IMR-90 (cell line): ENCODE measurements around the gene XIRP1. TPM values are rescaled to one million over a fixed set of nuclear protein-coding genes. Genes with fewer than 3 reads are reported as not detected.
A peak's percentile ranks its signal among the peaks of the same experiment; 100 is the strongest.

Experiments
- ATAC-seq: fragments of 200-7000 bp; cut with Tn5 transposase; 2 replicates; pipeline ENCODE4 v1.9.1; 2020; ENCODE audit warnings: low read depth, mild to moderate bottlenecking, moderate library complexity
- BruUV-seq: library from RNA; stranded (reverse); fragments of 400-500 nt; replicated peaks from 2 replicates; lab custom pipeline; 2021; lab: Mats Ljungman, UMichigan
- CTCF ChIA-PET: fragments of 300-600 bp; formaldehyde crosslinking; extraction: SDS; loops from one replicate; lab custom pipeline; 2021; ENCODE audit warnings: antibody characterized with exemption; lab: Yijun Ruan, JAX
- POLR2A ChIA-PET: fragments of 300-600 bp; sonication (Branson Sonifier 250); formaldehyde crosslinking; loops from one replicate; lab custom pipeline; 2022; ENCODE audit warnings: antibody characterized with exemption; ENCODE audit not compliant: unreplicated experiment; lab: Charles Lee
- DNase-seq: peaks from one replicate; pipeline ENCODE4 v3.0.0; 2013
- H2AFZ ChIP-seq: replicated peaks from 2 replicates; pipeline ENCODE3; 2013; ENCODE audit warnings: low read length, mild to moderate bottlenecking; ENCODE audit not compliant: poor library complexity
- H2AK5ac ChIP-seq: 2 replicates; pipeline ENCODE4 v1.6.1; 2013; ENCODE audit warnings: low read depth, low read length, inconsistent platforms
- H2AK9ac ChIP-seq: replicated peaks from 2 replicates; pipeline ENCODE3; 2013; ENCODE audit warnings: mild to moderate bottlenecking, low read depth, low read length, moderate library complexity; ENCODE audit not compliant: poor library complexity
- H2BK120ac ChIP-seq: 2 replicates; pipeline ENCODE4 v1.6.1; 2013; ENCODE audit warnings: low read depth, low read length, inconsistent platforms
- H2BK15ac ChIP-seq: 3 replicates; pipeline ENCODE4 v1.6.1; 2013; ENCODE audit warnings: low read depth, low read length, inconsistent platforms
- H2BK20ac ChIP-seq: 2 replicates; pipeline ENCODE4 v1.6.1; 2013; ENCODE audit warnings: low read depth, mild to moderate bottlenecking, inconsistent platforms, low read length, moderate library complexity
- H2BK5ac ChIP-seq: 2 replicates; pipeline ENCODE4 v1.6.1; 2013; ENCODE audit warnings: mild to moderate bottlenecking, low read depth, low read length, inconsistent platforms; ENCODE audit not compliant: poor library complexity, severe bottlenecking
- H3K14ac ChIP-seq: replicated peaks from 2 replicates; pipeline ENCODE4 v1.6.1; 2013; ENCODE audit warnings: low read depth, low read length, inconsistent platforms
- H3K18ac ChIP-seq: 2 replicates; pipeline ENCODE4 v1.6.1; 2013; ENCODE audit warnings: low read depth, low read length, control low read depth
- H3K23ac ChIP-seq: 2 replicates; pipeline ENCODE4 v1.6.1; 2013; ENCODE audit warnings: low read depth, low read length, inconsistent platforms
- H3K27ac ChIP-seq: 2 replicates; pipeline ENCODE4 v1.5.1; 2013; ENCODE audit warnings: mild to moderate bottlenecking, control low read depth, low read length; ENCODE audit not compliant: insufficient read depth
- H3K27me3 ChIP-seq: 2 replicates; pipeline ENCODE4 v1.6.1; 2013; ENCODE audit warnings: low read length; ENCODE audit not compliant: control insufficient read depth, insufficient read depth
- H3K36me3 ChIP-seq: 2 replicates; pipeline ENCODE4 v1.6.1; 2013; ENCODE audit warnings: low read length, mixed read lengths; ENCODE audit not compliant: control insufficient read depth, insufficient read depth
- H3K4ac ChIP-seq: 2 replicates; pipeline ENCODE4 v1.6.1; 2013; ENCODE audit warnings: low read depth, low read length, inconsistent platforms
- H3K4me1 ChIP-seq: 2 replicates; pipeline ENCODE4 v1.6.1; 2013; ENCODE audit warnings: low read length, mixed read lengths; ENCODE audit not compliant: control insufficient read depth, insufficient read depth
- H3K4me2 ChIP-seq: 2 replicates; pipeline ENCODE4 v1.6.1; 2013; ENCODE audit warnings: low read depth, mild to moderate bottlenecking, control low read depth, low read length, moderate library complexity
- H3K4me3 ChIP-seq: 2 replicates; pipeline ENCODE4 v1.5.1; 2013; ENCODE audit warnings: low read depth, mild to moderate bottlenecking, control low read depth, low read length, moderate library complexity; ENCODE audit not compliant: insufficient read depth
- H3K56ac ChIP-seq: 2 replicates; pipeline ENCODE4 v1.6.1; 2013; ENCODE audit warnings: low read length, inconsistent platforms; ENCODE audit not compliant: insufficient read depth; ENCODE audit errors: extremely low read depth
- H3K79me1 ChIP-seq, 2 experiments: 2 replicates each; pipeline ENCODE4 v1.6.1; 2013; ENCODE audit warnings: low read length in 2 of 2, inconsistent platforms in 1 of 2, low read depth in 1 of 2
- H3K9ac ChIP-seq: 2 replicates; pipeline ENCODE4 v1.6.1; 2013; ENCODE audit warnings: low read depth, low read length, control low read depth
- H3K9me1 ChIP-seq: 2 replicates; pipeline ENCODE4 v1.6.1; 2013; ENCODE audit warnings: low read length, inconsistent platforms; ENCODE audit not compliant: insufficient read depth
- H3K9me3 ChIP-seq: 2 replicates; pipeline ENCODE4 v1.6.1; 2013; ENCODE audit warnings: low read length; ENCODE audit not compliant: control insufficient read depth, insufficient read depth
- H4K20me1 ChIP-seq: 2 replicates; pipeline ENCODE4 v1.6.1; 2013; ENCODE audit warnings: low read length, inconsistent platforms; ENCODE audit not compliant: insufficient read depth
- H4K5ac ChIP-seq: 2 replicates; pipeline ENCODE4 v1.6.1; 2013; ENCODE audit warnings: mild to moderate bottlenecking, low read depth, low read length, control low read depth
- H4K8ac ChIP-seq, 2 experiments: 2 replicates each; pipeline ENCODE4 v1.6.1; 2013; ENCODE audit warnings: low read depth in 2 of 2, low read length in 2 of 2, control low read depth in 1 of 2, inconsistent platforms in 1 of 2
- H4K91ac ChIP-seq: 2 replicates; pipeline ENCODE4 v1.6.1; 2013; ENCODE audit warnings: low read depth, low read length, inconsistent platforms; ENCODE audit not compliant: insufficient read depth
- BHLHE40 ChIP-seq: fragments of 150-350 bp; IDR thresholded peaks from 2 replicates; pipeline ENCODE4 v1.6.1; 2016; ENCODE audit warnings: mild to moderate bottlenecking, low read depth, low read length
- CEBPB ChIP-seq: IDR thresholded peaks from 2 replicates; pipeline ENCODE4 v1.6.1; 2012; ENCODE audit warnings: low read depth, low read length, improper control_type of control experiment
- CHD1 ChIP-seq: IDR thresholded peaks from 2 replicates; pipeline ENCODE4 v1.6.1; 2012; ENCODE audit warnings: low read depth, low read length, improper control_type of control experiment
- CTCF ChIP-seq: conservative IDR thresholded peaks from 2 replicates; pipeline ENCODE4 v1.5.1; 2012; ENCODE audit warnings: mild to moderate bottlenecking, low read depth, low read length, improper control_type of control experiment
- ELK1 ChIP-seq: fragments of 150-350 bp; IDR thresholded peaks from 2 replicates; pipeline ENCODE4 v1.6.1; 2016; ENCODE audit warnings: low read depth, mild to moderate bottlenecking, low read length, moderate library complexity, borderline replicate concordance
- FOS ChIP-seq: fragments of 150-350 bp; IDR thresholded peaks from 2 replicates; pipeline ENCODE4 v1.6.1; 2016; ENCODE audit warnings: low read depth, low read length
- MAFK ChIP-seq: IDR thresholded peaks from 2 replicates; pipeline ENCODE4 v1.6.1; 2012; ENCODE audit warnings: low read depth, low read length, improper control_type of control experiment
- MAZ ChIP-seq: IDR thresholded peaks from 2 replicates; pipeline ENCODE4 v1.6.1; 2012; ENCODE audit warnings: low read depth, mild to moderate bottlenecking, low read length, improper control_type of control experiment, moderate library complexity, borderline replicate concordance
- NFE2L2 ChIP-seq: fragments of 150-350 bp; IDR thresholded peaks from 2 replicates; pipeline ENCODE4 v1.6.1; 2016; ENCODE audit warnings: low read depth, mild to moderate bottlenecking, low read length
- POLR2A ChIP-seq: IDR thresholded peaks from 2 replicates; pipeline ENCODE4 v1.6.1; 2012; ENCODE audit warnings: mild to moderate bottlenecking, low read depth, low read length
- RCOR1 ChIP-seq: IDR thresholded peaks from 2 replicates; pipeline ENCODE4 v1.6.1; 2012; ENCODE audit warnings: mild to moderate bottlenecking, low read length, improper control_type of control experiment; ENCODE audit not compliant: insufficient replicate concordance
- RFX5 ChIP-seq: IDR thresholded peaks from 2 replicates; pipeline ENCODE4 v1.8.0; 2012; ENCODE audit warnings: low read depth, mild to moderate bottlenecking, low read length, moderate library complexity
- SMC3 ChIP-seq: fragments of 150-350 bp; IDR thresholded peaks from 2 replicates; pipeline ENCODE4 v1.6.1; 2016; ENCODE audit warnings: low read depth, mild to moderate bottlenecking, antibody characterized with exemption, low read length, moderate library complexity
- WGBS, 2 experiments: methylation state at CpG; one replicate each; pipeline versions ENCODE4 v1.1.5 to v1.1.7; 2013; ENCODE audit warnings: missing lambda C conversion rate in 2 of 2; ENCODE audit not compliant: insufficient read length in 1 of 2; ENCODE audit errors: extremely low coverage in 2 of 2; 5-methylcytosine and 5-hydroxymethylcytosine counted together
- dilution Hi-C: fragments of 300-500 bp; cut with HindIII; formaldehyde crosslinking; loops from one replicate; pipeline ENCODE4 v1.14.3; 2018; ENCODE audit warnings: low sequenced_read_pairs; ENCODE audit not compliant: unreplicated experiment
- in situ Hi-C: fragments of 300-500 bp; cut with MboI; formaldehyde crosslinking; loops from 3 replicates; pipeline ENCODE4 v1.14.3; 2019; ENCODE audit warnings: low sequenced_read_pairs, inconsistent platforms, mixed read lengths
- intact Hi-C: fragments of 100-400 bp; cut with micrococcal nuclease; formaldehyde crosslinking; loops from 2 replicates; pipeline ENCODE4 v1.10.0; 2022
- polyA plus RNA-seq, 3 experiments: library from polyadenylated mRNA; depleted of rRNA; stranded (reverse); fragments of >200 nt; gene quantifications; 2 replicates each; pipeline ENCODE4 v1.2.3, GENCODE V29; 2012; ENCODE audit warnings: low replicate concordance in 1 of 3
- total RNA-seq: library from RNA; depleted of rRNA; stranded (reverse); fragments of >200 nt; gene quantifications from 2 replicates; pipeline ENCODE4 v1.2.3, GENCODE V29; 2012
- TF ChIP-seq, protein P1 (sequence below): fragments of 150-350 bp; IDR thresholded peaks from 2 replicates; pipeline ENCODE4 v1.6.1; 2017; ENCODE audit warnings: mild to moderate bottlenecking, antibody characterized with exemption, low read length, low read depth

The XIRP1 gene
- total and polyA plus RNA-seq, 2 of the 4 experiments (the other 2 are of a cell fraction) = under 0.01 to 0.07 TPM

GRCh38 chr3:39187372-39188155, 4.8 kb downstream of the XIRP1 start:
- Histone ChIP-seq H3K4me2 (no peak overlapping the region), H2BK15ac (no peak overlapping the region), H4K91ac (no peak overlapping the region), H3K79me1 (no peaks in the 10 kb centered on the region), H3K4me1 (peaks cover 4% of the 10 kb centered on the region), H4K8ac (no peak overlapping the region), H3K27ac (no peak overlapping the region), H3K4ac (no peak overlapping the region), H3K9ac (no peak overlapping the region), H4K5ac (no peak overlapping the region), H4K20me1 (no peaks in the 10 kb centered on the region; the same call in 1 of the 2 replicates), H3K36me3 (no peaks in the 10 kb centered on the region), H2AK9ac (no peak overlapping the region), H2AK5ac (no peak overlapping the region), H3K18ac (no peak overlapping the region), H2AFZ (peak overlapping the region; percentile 23), H2BK120ac (no peak overlapping the region), H3K9me3 (no peaks in the 10 kb centered on the region), H3K14ac (no peak overlapping the region), H3K9me1 (peaks cover 12% of the 10 kb centered on the region), H3K27me3 (no peaks in the 10 kb centered on the region), H3K4me3 (no peak overlapping the region), H3K23ac (no peak overlapping the region), H2BK20ac (no peak overlapping the region), H2BK5ac (no peak overlapping the region), H3K56ac (no peak overlapping the region)
- DNase-seq = no peak
- TF ChIP-seq BHLHE40 = no peak
- no peak for TF ChIP-seq FOS
- no peak for TF ChIP-seq CEBPB
- no peak for TF ChIP-seq POLR2A
- TF ChIP-seq, protein P1, sequence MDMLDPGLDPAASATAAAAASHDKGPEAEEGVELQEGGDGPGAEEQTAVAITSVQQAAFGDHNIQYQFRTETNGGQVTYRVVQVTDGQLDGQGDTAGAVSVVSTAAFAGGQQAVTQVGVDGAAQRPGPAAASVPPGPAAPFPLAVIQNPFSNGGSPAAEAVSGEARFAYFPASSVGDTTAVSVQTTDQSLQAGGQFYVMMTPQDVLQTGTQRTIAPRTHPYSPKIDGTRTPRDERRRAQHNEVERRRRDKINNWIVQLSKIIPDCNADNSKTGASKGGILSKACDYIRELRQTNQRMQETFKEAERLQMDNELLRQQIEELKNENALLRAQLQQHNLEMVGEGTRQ = no peak
- TF ChIP-seq SMC3 = no peak
- TF ChIP-seq CHD1 = no peak
- no peak for TF ChIP-seq NFE2L2
- TF ChIP-seq MAFK = no peak
- no peak for TF ChIP-seq RFX5
- TF ChIP-seq CTCF = no peak
- no peak for TF ChIP-seq RCOR1
- no peak for TF ChIP-seq MAZ
- TF ChIP-seq ELK1 = no peak
- ATAC-seq = no peak
- intact Hi-C loops = loop anchor here (2.0 kb wide), 1 partner anchor 61 kb away; no protein-coding TSS in a partner anchor
- dilution Hi-C loops = no loop called here
- no TSS peak for BruUV-seq
- CTCF ChIA-PET = interaction anchor here (1.3 kb wide), 1 partner anchor 101 kb away, joined by 8 read pairs; no protein-coding TSS in a partner anchor
- in situ Hi-C loops = no loop called here
- 92% methylated on average over 20 of the region's 23 CpGs; no CpG with 5 or more reads in 1 of the 2 experiments for WGBS, 2 experiments
- POLR2A ChIA-PET = no interaction called here
